Fibroblast of the conjunctiva (primary cell): ENCODE results near the gene HMOX1.
A peak's percentile ranks its signal among the peaks of the same experiment; 100 is the strongest.

Experiments used
- DNase-seq: peaks from one replicate; pipeline ENCODE4 v3.0.0-alpha.2; 2010; ENCODE audit warnings: low read depth

Gene HMOX1

GRCh38 chr22:35380537-35381423 lies at the start of gene HMOX1:
Gene HMOX1 (plus strand): TSS chr22:35381096. CDS start chr22:35381174, 78 bp downstream.
- DNase-seq = peak; percentile 85

GRCh38 chr22:35332278-35332677 lies 48.6 kb upstream of the HMOX1 start:
- no peak for DNase-seq

GRCh38 chr22:35333220-35333619 lies 47.7 kb upstream of the HMOX1 start:
- no peak for DNase-seq

GRCh38 chr22:35334004-35334403 lies 46.9 kb upstream of the HMOX1 start:
- DNase-seq = no peak

DNA sequence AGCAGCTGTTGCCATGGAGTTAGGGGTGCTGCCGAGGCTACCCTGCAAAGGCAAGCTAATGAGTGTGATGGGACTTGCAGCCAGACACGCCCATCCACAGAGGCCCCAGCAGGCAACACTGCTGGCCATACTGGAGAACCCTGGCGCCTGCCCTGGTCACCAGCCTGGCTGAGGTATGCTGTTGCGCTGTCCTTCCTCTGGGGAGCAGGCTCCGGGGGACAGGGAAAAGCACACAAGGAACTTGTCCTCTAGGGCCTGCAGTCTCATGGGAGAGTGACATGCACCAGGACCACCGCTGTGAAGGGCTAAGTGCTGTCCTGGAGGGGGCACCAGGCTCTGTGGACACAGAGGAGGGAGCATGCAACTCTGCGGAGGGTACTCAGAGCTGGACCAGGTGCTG lies 45.4 kb upstream of the HMOX1 start:
- DNase-seq = no peak

GRCh38 chr22:35335936-35336781 lies 44.7 kb upstream of the HMOX1 start:
- DNase-seq = no peak

DNA sequence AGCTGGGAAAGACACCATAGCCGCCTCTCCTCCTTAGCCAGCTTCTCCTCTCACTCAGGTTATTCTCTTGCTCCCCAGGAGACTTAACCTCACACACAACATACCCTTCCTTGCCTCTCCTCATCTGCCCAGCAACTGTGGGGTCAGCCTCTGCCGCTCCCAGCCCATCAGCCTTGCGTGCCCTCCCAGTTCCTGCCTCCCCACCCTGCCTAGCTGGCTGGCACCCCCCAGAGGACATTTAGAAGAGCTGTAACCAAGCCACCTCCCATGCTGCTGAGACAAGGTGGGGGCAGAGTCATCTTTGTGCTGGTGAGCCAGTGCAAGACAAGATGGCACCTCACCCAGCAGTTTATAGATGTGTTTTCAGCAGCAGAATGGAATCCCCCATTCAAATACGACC lies 43.0 kb upstream of the HMOX1 start:
- no peak for DNase-seq

GRCh38 chr22:35341090-35341874 lies 39.6 kb upstream of the HMOX1 start:
- DNase-seq = no peak

GRCh38 chr22:35342390-35342789 lies 38.5 kb upstream of the HMOX1 start:
- no peak for DNase-seq

DNA sequence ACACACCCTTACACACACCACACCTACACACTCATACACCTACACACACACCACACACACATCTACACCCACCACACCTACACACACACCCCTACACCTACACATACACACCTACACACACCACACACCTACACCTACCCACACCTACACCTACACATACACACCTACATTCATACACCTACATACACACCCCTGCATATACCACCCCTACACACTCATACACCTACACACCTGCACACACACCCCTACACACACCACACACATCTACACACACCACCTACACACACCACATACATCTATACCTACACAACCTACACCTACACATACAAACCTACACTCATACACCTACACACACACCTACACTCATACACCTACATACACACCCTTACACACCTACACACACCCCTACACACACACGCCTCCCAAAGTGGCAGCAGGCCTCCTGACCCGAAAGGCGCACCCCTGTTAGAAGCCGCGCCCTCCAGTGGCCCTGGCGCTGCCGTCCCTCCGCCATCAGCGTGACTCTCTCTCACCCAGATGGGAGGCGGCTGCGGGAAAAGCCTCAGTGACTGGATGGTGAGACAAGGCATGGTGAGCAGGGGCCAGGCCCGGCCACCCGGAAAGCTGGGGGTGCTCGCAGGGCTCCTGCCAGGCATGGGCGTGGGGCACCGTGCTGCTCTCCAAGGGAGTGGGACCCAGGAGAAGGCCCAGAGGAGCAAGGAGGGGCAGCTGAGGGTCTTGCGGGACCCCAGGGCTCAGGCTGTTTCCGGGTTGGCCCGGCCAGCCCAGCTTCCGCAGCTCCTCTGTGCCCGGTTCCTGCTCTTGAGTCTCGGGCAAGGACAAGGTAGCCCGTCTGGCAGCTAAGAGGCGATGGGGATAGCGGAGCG lies 37.0 kb upstream of the HMOX1 start:
- DNase-seq = no peak

DNA sequence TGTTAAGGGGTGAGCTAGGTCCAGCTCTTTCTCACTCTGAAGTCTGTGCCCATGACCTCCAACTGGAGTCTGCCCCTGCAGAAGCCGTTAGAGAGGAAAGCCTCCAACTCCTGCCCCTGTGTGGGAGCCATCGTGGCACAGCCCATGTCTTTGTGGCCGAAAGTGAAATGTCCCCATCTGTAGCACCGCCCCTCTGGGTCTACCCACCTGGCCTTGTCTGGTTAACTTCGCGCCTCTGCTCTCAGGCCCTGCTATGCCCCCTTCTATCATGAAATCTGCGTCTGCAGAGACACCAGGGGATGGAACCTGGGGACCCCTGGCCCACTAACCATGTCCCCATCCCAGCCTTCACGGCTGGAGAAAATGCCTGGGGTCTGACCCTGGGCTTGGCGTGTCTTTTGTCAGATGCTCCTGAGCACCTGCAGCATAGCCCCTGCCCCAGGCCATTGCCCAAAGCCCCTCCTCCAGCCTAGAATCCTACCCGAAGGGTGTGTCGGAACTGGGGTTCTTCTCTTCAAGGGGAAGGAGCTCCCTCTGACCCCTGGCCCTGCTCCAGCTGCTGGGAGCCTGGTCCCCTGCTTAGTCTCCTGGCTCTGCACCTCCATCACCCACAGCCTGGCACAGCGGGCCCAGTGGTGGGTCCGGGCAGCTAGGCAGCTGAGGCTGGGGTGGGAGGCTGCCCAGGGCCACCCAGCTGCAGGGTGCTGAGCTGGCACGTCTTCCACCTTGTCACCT lies 35.8 kb upstream of the HMOX1 start:
- no peak for DNase-seq

GRCh38 chr22:35345808-35346505 lies 34.9 kb upstream of the HMOX1 start:
- no peak for DNase-seq

DNA sequence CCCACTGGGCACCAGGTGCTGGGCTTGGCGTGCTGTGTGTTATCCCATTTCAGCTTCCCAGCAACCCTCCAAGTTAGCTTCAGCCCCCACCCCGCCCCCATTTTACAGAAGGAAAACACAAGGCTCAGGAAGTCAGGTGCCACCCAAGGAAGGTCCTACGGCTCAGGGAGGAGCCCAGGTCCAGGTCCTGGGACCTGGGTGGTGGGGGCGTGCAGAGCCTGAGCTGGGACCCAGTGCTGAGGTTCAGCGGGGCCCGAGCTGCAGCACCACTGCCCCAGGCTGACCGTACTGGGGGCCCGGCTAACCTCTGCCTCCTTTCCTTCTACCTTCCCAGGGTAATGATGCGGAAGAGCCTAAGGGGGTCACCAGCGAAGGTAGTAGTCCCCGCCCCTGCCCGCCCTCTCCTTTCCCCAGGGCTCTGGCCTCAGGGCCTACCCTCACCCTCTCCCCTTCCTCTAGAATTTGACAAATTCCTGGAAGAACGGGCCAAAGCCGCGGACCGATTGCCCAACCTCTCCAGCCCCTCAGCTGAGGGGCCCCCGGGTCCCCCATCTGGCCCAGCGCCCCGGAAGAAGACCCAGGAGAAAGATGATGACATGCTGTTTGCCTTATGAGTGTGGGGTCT lies 34.2 kb upstream of the HMOX1 start:
- no peak for DNase-seq

DNA sequence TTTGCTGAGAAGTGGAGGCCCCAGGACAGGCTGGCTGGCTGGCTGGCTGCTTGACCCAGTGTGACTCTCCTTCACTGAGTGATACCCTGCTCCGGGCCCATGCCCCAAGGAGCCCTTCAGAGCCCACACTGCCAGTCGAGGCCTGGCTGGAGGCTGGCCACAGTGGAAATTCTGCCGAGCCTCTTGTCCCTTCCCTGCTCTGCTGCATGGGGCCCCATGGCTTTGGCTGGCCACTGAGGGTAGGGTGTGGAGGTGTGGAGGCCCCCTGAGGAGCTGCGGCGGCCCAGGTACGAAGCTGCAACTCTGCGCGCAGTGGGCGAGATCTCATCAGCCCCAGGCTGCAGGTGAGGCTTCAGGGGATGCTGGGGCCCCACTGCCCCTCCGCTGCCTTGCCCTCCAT lies 33.4 kb upstream of the HMOX1 start:
- DNase-seq = no peak

DNA sequence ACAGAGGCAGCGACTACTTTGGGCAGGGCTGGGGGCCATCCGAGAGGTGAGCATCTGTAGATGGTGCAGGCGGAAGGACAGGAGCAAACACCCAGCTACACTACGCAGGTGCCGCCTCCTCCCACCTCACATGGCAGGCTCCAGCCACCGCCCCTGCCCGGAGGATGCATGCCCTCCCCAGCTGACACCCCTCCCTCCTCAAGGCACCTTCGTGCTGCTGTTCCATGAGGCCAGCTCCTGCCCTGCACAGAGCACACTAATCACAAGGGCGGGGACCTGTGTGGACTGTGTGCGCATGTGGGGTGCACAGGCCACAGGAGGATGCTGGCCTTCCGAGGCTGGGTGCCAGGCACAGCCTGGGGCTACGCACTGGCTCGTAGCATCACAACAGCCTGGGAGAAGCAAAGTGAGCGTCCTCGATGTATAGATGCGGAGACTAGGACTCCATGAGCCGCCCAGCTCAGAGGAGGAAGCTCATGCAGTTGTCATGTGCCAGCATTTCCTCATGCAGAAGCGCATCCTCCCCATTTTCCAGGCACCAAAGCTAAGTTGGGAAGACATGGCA lies 32.8 kb upstream of the HMOX1 start:
- no peak for DNase-seq

DNA sequence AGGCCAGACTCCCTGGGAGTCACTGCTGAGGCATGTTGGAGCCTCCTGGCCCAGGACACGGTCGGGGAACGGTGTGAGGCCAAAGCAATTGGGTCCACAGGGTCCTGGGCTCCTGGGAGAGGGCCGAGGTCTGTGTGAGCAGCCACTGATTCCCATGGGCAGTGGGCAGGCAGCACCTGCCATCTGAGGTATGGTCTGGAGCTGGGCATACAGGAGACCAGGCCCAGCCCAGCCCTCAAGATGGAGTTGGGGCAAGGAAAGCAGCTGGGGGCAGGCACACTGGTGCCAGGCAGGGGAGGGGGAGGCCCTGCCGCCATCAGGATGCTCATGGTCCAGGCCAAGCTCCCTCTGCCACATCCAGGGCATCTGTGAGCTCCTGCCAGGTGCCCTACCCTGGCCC lies 32.2 kb upstream of the HMOX1 start:
- DNase-seq = no peak

GRCh38 chr22:35349368-35349703 lies 31.6 kb upstream of the HMOX1 start:
- no peak for DNase-seq

- peak; percentile 51 for DNase-seq
These were observed 31.0 kb upstream of the HMOX1 start for GRCh38 chr22:35349704-35350538.
